A673 (cell line): ENCODE results near the gene RSBN1. TPM values are rescaled to one million over a fixed set of nuclear protein-coding genes. Genes with fewer than 3 reads are reported as not detected.

Experiments used
- BruUV-seq: library from RNA; stranded (reverse); fragments of 400-500 nt; replicated peaks from 2 replicates; lab custom pipeline; 2021; lab: Mats Ljungman, UMichigan
- CTCF ChIA-PET: fragments of 300-600 bp; sonication (Branson Sonifier 250); formaldehyde crosslinking; loops from one replicate; lab custom pipeline; 2022; ENCODE audit warnings: antibody characterized with exemption; lab: Charles Lee
- POLR2A ChIA-PET: fragments of 300-600 bp; sonication (Branson Sonifier 250); formaldehyde crosslinking; loops from one replicate; lab custom pipeline; 2022; ENCODE audit warnings: antibody characterized with exemption; ENCODE audit not compliant: low non-redundant PET; lab: Charles Lee
- DNase-seq: peaks from one replicate; pipeline ENCODE4 v3.0.0-alpha.2; 2015; ENCODE audit warnings: low spot score
- H3K27ac ChIP-seq: fragments of 200-600 bp; sonication (generic); 2 replicates; pipeline ENCODE4 v1.5.1; 2016; ENCODE audit warnings: mixed run types, low read depth, mild to moderate bottlenecking, mixed read lengths, antibody characterized with exemption, low read length; ENCODE audit not compliant: poor library complexity, severe bottlenecking
- H3K27me3 ChIP-seq: fragments of 200-600 bp; sonication (generic); replicated peaks from 2 replicates; pipeline ENCODE4 v1.6.1; 2017; ENCODE audit warnings: mixed run types, low read depth, mild to moderate bottlenecking, mixed read lengths, antibody characterized with exemption, low read length; ENCODE audit not compliant: insufficient read depth, poor library complexity
- H3K36me3 ChIP-seq: fragments of 200-600 bp; sonication (generic); 2 replicates; pipeline ENCODE4 v1.6.1; 2016; ENCODE audit warnings: mixed run types, mild to moderate bottlenecking, mixed read lengths, antibody characterized with exemption, low read length; ENCODE audit not compliant: insufficient read depth, poor library complexity, severe bottlenecking
- H3K4me1 ChIP-seq: fragments of 200-600 bp; sonication (generic); 2 replicates; pipeline ENCODE4 v1.6.1; 2017; ENCODE audit warnings: mixed run types, mild to moderate bottlenecking, mixed read lengths, antibody characterized with exemption, low read length; ENCODE audit not compliant: insufficient read depth, poor library complexity, severe bottlenecking
- H3K4me3 ChIP-seq: fragments of 200-600 bp; sonication (generic); 2 replicates; pipeline ENCODE4 v1.5.1; 2016; ENCODE audit warnings: low read depth, mixed run types, mild to moderate bottlenecking, mixed read lengths, low read length; ENCODE audit not compliant: poor library complexity, severe bottlenecking
- H3K9me3 ChIP-seq: fragments of 200-600 bp; sonication (generic); 2 replicates; pipeline ENCODE4 v1.6.1; 2016; ENCODE audit warnings: mixed run types, low read depth, mild to moderate bottlenecking, mixed read lengths, antibody characterized with exemption, low read length; ENCODE audit not compliant: poor library complexity, severe bottlenecking
- CTCF ChIP-seq: fragments of 300-800, 200-600 bp; sonication (generic); conservative IDR thresholded peaks from 2 replicates; pipeline ENCODE4 v1.5.1; 2017; ENCODE audit warnings: low read depth, mild to moderate bottlenecking, antibody characterized with exemption, low read length, moderate library complexity, mixed read lengths
- EZH2 ChIP-seq: fragments of 200-600 bp; sonication (generic); IDR thresholded peaks from 2 replicates; pipeline ENCODE4 v1.6.1; 2017; ENCODE audit warnings: borderline replicate concordance, low read depth, mild to moderate bottlenecking, mixed read lengths, antibody characterized with exemption, low read length; ENCODE audit not compliant: poor library complexity, severe bottlenecking
- intact Hi-C: fragments of 100-400 bp; cut with micrococcal nuclease; formaldehyde crosslinking; loops from one replicate; pipeline ENCODE4 v1.10.0; 2022; ENCODE audit not compliant: unreplicated experiment
- total RNA-seq: library from RNA; stranded (reverse); gene quantifications from 2 replicates; pipeline ENCODE4 v1.2.3, GENCODE V29; 2021

The RSBN1 gene
- total RNA-seq, 1 experiment from 2014 or later: 18.3 TPM

GRCh38 chr1:113751114-113751513, 61.2 kb downstream of the RSBN1 start:
- no peak overlapping the region for H3K27ac ChIP-seq
- H3K4me1 ChIP-seq: peaks cover 2% of the 10 kb centered on the region
- H3K9me3 ChIP-seq: no peaks in the 10 kb centered on the region
- intact Hi-C loops: no loop called here
- no peak for DNase-seq
- POLR2A ChIA-PET: no interaction called here
- CTCF ChIA-PET: no interaction called here
- no peaks in the 10 kb centered on the region for H3K27me3 ChIP-seq
- H3K36me3 ChIP-seq: peaks cover 4% of the 10 kb centered on the region
- H3K4me3 ChIP-seq: no peak overlapping the region
- TF ChIP-seq CTCF (no peak), EZH2 (no peak)
- BruUV-seq: no TSS peak

GRCh38 chr1:113749402-113749801, 62.9 kb downstream of the RSBN1 start:
- TF ChIP-seq CTCF: no peak
- no peak for TF ChIP-seq EZH2
- Histone ChIP-seq H3K4me3 (no peak overlapping the region), H3K27ac (no peak overlapping the region), H3K36me3 (peaks cover 4% of the 10 kb centered on the region), H3K9me3 (no peaks in the 10 kb centered on the region), H3K27me3 (no peaks in the 10 kb centered on the region), H3K4me1 (no peaks in the 10 kb centered on the region)
- DNase-seq: no peak
- BruUV-seq: no TSS peak
- CTCF ChIA-PET: no interaction called here
- intact Hi-C loops: no loop called here
- POLR2A ChIA-PET: no interaction called here

GRCh38 chr1:113747376-113747775, 64.9 kb downstream of the RSBN1 start:
- H3K27ac ChIP-seq: no peak overlapping the region

More at GRCh38 chr1:113747376-113747775, 64.9 kb downstream of the RSBN1 start:
- DNase-seq: no peak
- CTCF ChIA-PET: no interaction called here
- BruUV-seq: no TSS peak
- Histone ChIP-seq H3K36me3 (peaks cover 10% of the 10 kb centered on the region), H3K4me3 (no peak overlapping the region), H3K9me3 (no peaks in the 10 kb centered on the region), H3K27me3 (no peaks in the 10 kb centered on the region), H3K4me1 (no peaks in the 10 kb centered on the region)
- POLR2A ChIA-PET: no interaction called here
- intact Hi-C loops: no loop called here
- no peak for TF ChIP-seq CTCF
- no peak for TF ChIP-seq EZH2
